Upper lobe of right lung (tissue), 1 donor: Measurements from ENCODE around the gene LNX2. TPM values are rescaled to one million over a fixed set of nuclear protein-coding genes. Genes with fewer than 3 reads are reported as not detected.

Experiments used
- ATAC-seq: fragments of 200-7000 bp; cut with Tn5 transposase; one replicate; pipeline ENCODE4 v1.9.1; 2020; ENCODE audit warnings: mild to moderate bottlenecking, moderate library complexity
- DNase-seq: peaks from one replicate; pipeline ENCODE4 v3.0.0-alpha.2; 2020
- H3K27ac ChIP-seq: fragments of 200-600 bp; one replicate; pipeline ENCODE4 v1.8.0; 2022
- H3K27me3 ChIP-seq: fragments of 200-600 bp; one replicate; pipeline ENCODE4 v1.8.0; 2022; ENCODE audit warnings: mild to moderate bottlenecking
- H3K36me3 ChIP-seq: fragments of 200-600 bp; one replicate; pipeline ENCODE4 v1.8.0; 2022
- H3K4me1 ChIP-seq: fragments of 200-600 bp; one replicate; pipeline ENCODE4 v1.8.0; 2022
- H3K4me3 ChIP-seq: fragments of 200-600 bp; one replicate; pipeline ENCODE4 v1.8.0; 2022; ENCODE audit warnings: mild to moderate bottlenecking
- H3K9me3 ChIP-seq: fragments of 200-600 bp; one replicate; pipeline ENCODE4 v1.8.0; 2022
- intact Hi-C: fragments of 100-400 bp; cut with DNase I; formaldehyde crosslinking; loops from one replicate; pipeline ENCODE4 v1.11.0; 2022
- total RNA-seq: library from RNA; stranded (reverse); fragmentation: NEBNext Ultra II Directional; extraction: Animal tissue kit (Norgen Biotek cat#: 25700); gene quantifications from one replicate; pipeline ENCODE4 v1.2.1, GENCODE V29; 2021
- TF ChIP-seq, protein P1 (sequence below): fragments of 200-600 bp; IDR thresholded peaks from one replicate; pipeline ENCODE4 v1.8.0; 2022; ENCODE audit warnings: antibody characterized with exemption
- donor health status: DM: no; HTN: yes; CAD: no; lungs with severe emphysema.

LNX2 gene
- total RNA-seq, 1 donor from 2014 or later, result 35.3 TPM

DNA sequence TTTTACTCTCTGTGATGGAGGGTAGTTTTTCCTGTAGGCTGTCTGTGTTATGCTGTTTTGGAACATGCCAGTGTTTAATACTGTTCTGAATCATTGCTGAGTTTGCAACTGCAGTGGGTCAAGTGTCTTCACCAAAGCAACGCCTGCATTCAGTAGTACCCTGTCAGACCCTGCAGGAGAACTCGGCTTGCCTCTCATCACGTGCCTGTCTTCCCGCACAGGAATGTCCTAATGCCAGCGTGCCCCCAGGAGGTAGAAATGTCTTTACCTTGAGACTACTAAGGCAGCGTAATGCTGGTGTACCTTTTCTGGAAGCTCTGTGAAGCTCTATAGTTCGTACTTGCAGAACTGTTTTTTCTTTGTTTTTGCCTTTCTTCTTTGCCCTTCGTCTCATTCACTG is 43.6 kb upstream of the LNX2 start:
- H3K27me3 ChIP-seq, result no peaks in the 10 kb centered on the region
- ATAC-seq, result no peak
- intact Hi-C loops, result no loop called here
- TF ChIP-seq, protein P1, sequence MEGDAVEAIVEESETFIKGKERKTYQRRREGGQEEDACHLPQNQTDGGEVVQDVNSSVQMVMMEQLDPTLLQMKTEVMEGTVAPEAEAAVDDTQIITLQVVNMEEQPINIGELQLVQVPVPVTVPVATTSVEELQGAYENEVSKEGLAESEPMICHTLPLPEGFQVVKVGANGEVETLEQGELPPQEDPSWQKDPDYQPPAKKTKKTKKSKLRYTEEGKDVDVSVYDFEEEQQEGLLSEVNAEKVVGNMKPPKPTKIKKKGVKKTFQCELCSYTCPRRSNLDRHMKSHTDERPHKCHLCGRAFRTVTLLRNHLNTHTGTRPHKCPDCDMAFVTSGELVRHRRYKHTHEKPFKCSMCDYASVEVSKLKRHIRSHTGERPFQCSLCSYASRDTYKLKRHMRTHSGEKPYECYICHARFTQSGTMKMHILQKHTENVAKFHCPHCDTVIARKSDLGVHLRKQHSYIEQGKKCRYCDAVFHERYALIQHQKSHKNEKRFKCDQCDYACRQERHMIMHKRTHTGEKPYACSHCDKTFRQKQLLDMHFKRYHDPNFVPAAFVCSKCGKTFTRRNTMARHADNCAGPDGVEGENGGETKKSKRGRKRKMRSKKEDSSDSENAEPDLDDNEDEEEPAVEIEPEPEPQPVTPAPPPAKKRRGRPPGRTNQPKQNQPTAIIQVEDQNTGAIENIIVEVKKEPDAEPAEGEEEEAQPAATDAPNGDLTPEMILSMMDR, result no peak
- H3K27ac ChIP-seq, result no peak overlapping the region
- peaks cover 19% of the 10 kb centered on the region for H3K36me3 ChIP-seq
- no peak for DNase-seq
- no peaks in the 10 kb centered on the region for H3K9me3 ChIP-seq
- no peak overlapping the region for H3K4me3 ChIP-seq
- H3K4me1 ChIP-seq, result no peaks in the 10 kb centered on the region

GRCh38 chr13:27662738-27663470 is 42.6 kb upstream of the LNX2 start:
- no peak overlapping the region for H3K27ac ChIP-seq
- intact Hi-C loops, result no loop called here
- DNase-seq (no peak), ATAC-seq (no peak)
- H3K36me3 ChIP-seq, result peaks cover 19% of the 10 kb centered on the region
- TF ChIP-seq, protein P1, result no peak
- no peak overlapping the region for H3K4me3 ChIP-seq
- no peaks in the 10 kb centered on the region for H3K27me3 ChIP-seq
- no peaks in the 10 kb centered on the region for H3K9me3 ChIP-seq
- H3K4me1 ChIP-seq, result no peaks in the 10 kb centered on the region

GRCh38 chr13:27661017-27661416 is 40.7 kb upstream of the LNX2 start:
- intact Hi-C loops, result no loop called here
- H3K4me1 ChIP-seq, result no peaks in the 10 kb centered on the region
- H3K27ac ChIP-seq, result no peak overlapping the region
- TF ChIP-seq, protein P1, result no peak
- no peak for ATAC-seq
- no peak for DNase-seq
- H3K4me3 ChIP-seq, result no peak overlapping the region
- H3K27me3 ChIP-seq, result no peaks in the 10 kb centered on the region
- peaks cover 4% of the 10 kb centered on the region for H3K36me3 ChIP-seq
- no peaks in the 10 kb centered on the region for H3K9me3 ChIP-seq

DNA sequence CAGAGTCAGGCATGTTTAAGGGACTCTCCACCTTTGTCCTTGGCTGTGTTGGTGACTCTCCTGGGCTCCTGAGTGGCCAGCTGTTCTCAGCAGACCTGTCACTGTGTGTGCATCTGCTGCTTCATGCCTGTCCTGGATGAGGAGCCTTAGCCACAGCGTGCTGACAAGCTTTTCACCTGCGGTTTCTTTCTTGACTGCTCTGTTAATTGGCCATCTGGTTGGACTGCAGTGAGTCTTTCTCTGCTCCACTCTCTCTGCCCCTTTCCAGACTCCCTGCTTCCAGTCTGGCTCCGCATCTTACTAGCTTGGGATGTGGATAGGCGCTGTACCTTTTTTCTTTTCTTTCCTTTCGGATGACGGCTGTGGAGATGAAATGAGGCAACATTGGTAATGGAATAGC is 40.2 kb upstream of the LNX2 start:
- no peaks in the 10 kb centered on the region for H3K36me3 ChIP-seq
- no peak for DNase-seq
- H3K9me3 ChIP-seq, result no peaks in the 10 kb centered on the region
- H3K27ac ChIP-seq, result no peak overlapping the region
- intact Hi-C loops, result no loop called here
- no peaks in the 10 kb centered on the region for H3K27me3 ChIP-seq
- H3K4me1 ChIP-seq, result no peaks in the 10 kb centered on the region
- H3K4me3 ChIP-seq, result no peak overlapping the region
- ATAC-seq, result no peak
- TF ChIP-seq, protein P1, result no peak

GRCh38 chr13:27659145-27659865 is 39.0 kb upstream of the LNX2 start:
- H3K9me3 ChIP-seq, result no peaks in the 10 kb centered on the region
- H3K27me3 ChIP-seq, result no peaks in the 10 kb centered on the region
- TF ChIP-seq, protein P1, result no peak
- DNase-seq (no peak), ATAC-seq (no peak)
- no peak overlapping the region for H3K4me3 ChIP-seq
- H3K36me3 ChIP-seq, result peaks cover 5% of the 10 kb centered on the region
- intact Hi-C loops, result no loop called here
- no peak overlapping the region for H3K27ac ChIP-seq
- H3K4me1 ChIP-seq, result peaks cover 4% of the 10 kb centered on the region
